PC-9 (cell line): ENCODE results near the gene NTM. TPM values are rescaled to one million over a fixed set of nuclear protein-coding genes. Genes with fewer than 3 reads are reported as not detected.

Source experiments
- BruUV-seq: library from RNA; stranded (reverse); fragments of 400-500 nt; replicated peaks from 2 replicates; lab custom pipeline; 2021; lab: Mats Ljungman, UMichigan
- CTCF ChIA-PET: fragments of 300-600 bp; sonication (Branson Sonifier 250); formaldehyde crosslinking; loops from one replicate; lab custom pipeline; 2022; ENCODE audit warnings: antibody characterized with exemption; lab: Charles Lee
- POLR2A ChIA-PET: fragments of 300-600 bp; sonication (Branson Sonifier 250); formaldehyde crosslinking; loops from one replicate; lab custom pipeline; 2022; ENCODE audit warnings: antibody characterized with exemption; ENCODE audit not compliant: unreplicated experiment; lab: Charles Lee
- DNase-seq, 2 experiments: peaks; one replicate each; pipeline versions ENCODE4 v3.0.0 to v3.0.0-alpha.2; 2015 to 2022; ENCODE audit warnings: mixed read lengths in 1 of 2
- H2AFZ ChIP-seq: fragments of 200-600 bp; sonication (generic); 2 replicates; pipeline ENCODE4 v1.8.1; 2017; ENCODE audit warnings: antibody characterized with exemption
- H3F3A ChIP-seq: fragments of 200-600 bp; sonication (generic); 2 replicates; pipeline ENCODE4 v1.8.1; 2017; ENCODE audit warnings: antibody characterized with exemption, mild to moderate bottlenecking, low read depth; ENCODE audit not compliant: insufficient read depth
- H3K27ac ChIP-seq: fragments of 200-600 bp; sonication (generic); 2 replicates; pipeline ENCODE4 v1.6.1; 2016; ENCODE audit warnings: mixed run types
- H3K27me3 ChIP-seq: fragments of 200-600 bp; sonication (generic); 2 replicates; pipeline ENCODE4 v1.6.1; 2016; ENCODE audit warnings: low read depth, mixed run types; ENCODE audit not compliant: insufficient read depth
- H3K36me3 ChIP-seq: fragments of 200-600 bp; sonication (generic); 2 replicates; pipeline ENCODE4 v1.6.1; 2016; ENCODE audit warnings: low read depth, mixed run types
- H3K4me1 ChIP-seq: fragments of 200-600 bp; sonication (generic); replicated peaks from 2 replicates; pipeline ENCODE4 v1.6.1; 2016; ENCODE audit warnings: mixed run types; ENCODE audit not compliant: insufficient read depth
- H3K4me2 ChIP-seq: fragments of 200-600 bp; sonication (generic); 2 replicates; pipeline ENCODE4 v1.6.1; 2017; ENCODE audit warnings: mixed run types
- H3K4me3 ChIP-seq: fragments of 200-600 bp; sonication (generic); 2 replicates; pipeline ENCODE4 v1.6.1; 2016; ENCODE audit warnings: mixed run types
- H3K79me2 ChIP-seq: fragments of 200-600 bp; sonication (generic); 2 replicates; pipeline ENCODE4 v1.6.1; 2017; ENCODE audit warnings: low read depth, mixed run types
- H3K9me2 ChIP-seq: fragments of 200-600 bp; sonication (generic); 2 replicates; pipeline ENCODE4 v1.8.1; 2017; ENCODE audit warnings: mild to moderate bottlenecking; ENCODE audit not compliant: insufficient read depth
- H3K9me3 ChIP-seq: fragments of 200-600 bp; sonication (generic); 2 replicates; pipeline ENCODE4 v1.8.1; 2016; ENCODE audit warnings: low read depth; ENCODE audit not compliant: insufficient read depth
- H4K20me1 ChIP-seq: fragments of 200-600 bp; sonication (generic); 2 replicates; pipeline ENCODE4 v1.8.1; 2017; ENCODE audit not compliant: insufficient read depth
- CTCF ChIP-seq: fragments of 200-600 bp; sonication (generic); conservative IDR thresholded peaks from 2 replicates; pipeline ENCODE4 v1.6.1; 2017; ENCODE audit warnings: mixed run types, antibody characterized with exemption, mild to moderate bottlenecking, moderate library complexity
- EZH2 ChIP-seq: fragments of 200-600 bp; sonication (generic); IDR thresholded peaks from 2 replicates; pipeline ENCODE4 v1.8.0; 2017; ENCODE audit warnings: antibody characterized with exemption, low read depth
- intact Hi-C: fragments of 100-400 bp; cut with micrococcal nuclease; formaldehyde crosslinking; loops from one replicate; pipeline ENCODE4 v1.10.0; 2022; ENCODE audit not compliant: unreplicated experiment
- total RNA-seq: library from RNA; stranded (reverse); gene quantifications from 2 replicates; pipeline ENCODE4 v1.2.3, GENCODE V29; 2021

NTM gene
- total RNA-seq, 1 experiment from 2014 or later = not detected

- Histone ChIP-seq H3K9me2 (no peaks in the 10 kb centered on the region), H3K4me2 (no peak overlapping the region), H3K79me2 (no peaks in the 10 kb centered on the region), H3K27ac (no peak overlapping the region), H3K27me3 (0 out of 2 replicates have a peak, but pooled peaks cover 3% of the 10 kb centered on the region), H3K9me3 (no peaks in the 10 kb centered on the region), H3F3A (no peaks in the 10 kb centered on the region), H3K4me3 (no peak overlapping the region), H3K36me3 (no peaks in the 10 kb centered on the region), H4K20me1 (no peaks in the 10 kb centered on the region), H3K4me1 (no peaks in the 10 kb centered on the region), H2AFZ (no peak overlapping the region)
- BruUV-seq = no TSS peak
- intact Hi-C loops = no loop called here
- CTCF ChIA-PET = no interaction called here
- DNase-seq = no peak
- TF ChIP-seq CTCF (no peak), EZH2 (no peak)
- POLR2A ChIA-PET = no interaction called here
Observed at GRCh38 chr11:131840545-131840944, 470.1 kb downstream of the NTM start.

- Histone ChIP-seq H3K36me3 (no peaks in the 10 kb centered on the region), H3K27ac (no peak overlapping the region), H3K27me3 (0 out of 2 replicates have a peak, but pooled peaks cover 3% of the 10 kb centered on the region), H3K4me1 (no peaks in the 10 kb centered on the region), H3K9me2 (no peaks in the 10 kb centered on the region), H3F3A (no peaks in the 10 kb centered on the region), H4K20me1 (no peaks in the 10 kb centered on the region), H3K79me2 (no peaks in the 10 kb centered on the region), H2AFZ (no peak overlapping the region), H3K4me3 (no peak overlapping the region), H3K9me3 (no peaks in the 10 kb centered on the region), H3K4me2 (no peak overlapping the region)
- ChIA-PET POLR2A (no interaction called here), CTCF (no interaction called here)
- TF ChIP-seq EZH2 (no peak), CTCF (no peak)
- BruUV-seq = no TSS peak
- intact Hi-C loops = no loop called here
- DNase-seq = no peak
Observed at GRCh38 chr11:131841028-131841427, 470.6 kb downstream of the NTM start.

GRCh38 chr11:131841925-131842635 lies 471.7 kb downstream of the NTM start:
- H3K9me3 ChIP-seq = no peaks in the 10 kb centered on the region
- no TSS peak for BruUV-seq
- no peaks in the 10 kb centered on the region for H4K20me1 ChIP-seq
- no peaks in the 10 kb centered on the region for H3K36me3 ChIP-seq
- H3K27ac ChIP-seq = no peak overlapping the region
- no peaks in the 10 kb centered on the region for H3K4me1 ChIP-seq
- H3K4me2 ChIP-seq = no peak overlapping the region
- no peak overlapping the region for H2AFZ ChIP-seq
- ChIA-PET CTCF (no interaction called here), POLR2A (no interaction called here)
- intact Hi-C loops = no loop called here
- H3F3A ChIP-seq = no peaks in the 10 kb centered on the region
- no peaks in the 10 kb centered on the region for H3K9me2 ChIP-seq
- 0 out of 2 replicates have a peak, but pooled peaks cover 3% of the 10 kb centered on the region for H3K27me3 ChIP-seq
- TF ChIP-seq CTCF (no peak), EZH2 (no peak)
- no peak overlapping the region for H3K4me3 ChIP-seq
- H3K79me2 ChIP-seq = no peaks in the 10 kb centered on the region
- no peak for DNase-seq
